ENCODE data around the gene TMEM163. TPM values are rescaled to one million over a fixed set of nuclear protein-coding genes. Genes with fewer than 3 reads are reported as not detected.

Gene TMEM163
- total and polyA plus RNA-seq, 2 experiments from 2014 or later, result 1.1 TPM

DNA sequence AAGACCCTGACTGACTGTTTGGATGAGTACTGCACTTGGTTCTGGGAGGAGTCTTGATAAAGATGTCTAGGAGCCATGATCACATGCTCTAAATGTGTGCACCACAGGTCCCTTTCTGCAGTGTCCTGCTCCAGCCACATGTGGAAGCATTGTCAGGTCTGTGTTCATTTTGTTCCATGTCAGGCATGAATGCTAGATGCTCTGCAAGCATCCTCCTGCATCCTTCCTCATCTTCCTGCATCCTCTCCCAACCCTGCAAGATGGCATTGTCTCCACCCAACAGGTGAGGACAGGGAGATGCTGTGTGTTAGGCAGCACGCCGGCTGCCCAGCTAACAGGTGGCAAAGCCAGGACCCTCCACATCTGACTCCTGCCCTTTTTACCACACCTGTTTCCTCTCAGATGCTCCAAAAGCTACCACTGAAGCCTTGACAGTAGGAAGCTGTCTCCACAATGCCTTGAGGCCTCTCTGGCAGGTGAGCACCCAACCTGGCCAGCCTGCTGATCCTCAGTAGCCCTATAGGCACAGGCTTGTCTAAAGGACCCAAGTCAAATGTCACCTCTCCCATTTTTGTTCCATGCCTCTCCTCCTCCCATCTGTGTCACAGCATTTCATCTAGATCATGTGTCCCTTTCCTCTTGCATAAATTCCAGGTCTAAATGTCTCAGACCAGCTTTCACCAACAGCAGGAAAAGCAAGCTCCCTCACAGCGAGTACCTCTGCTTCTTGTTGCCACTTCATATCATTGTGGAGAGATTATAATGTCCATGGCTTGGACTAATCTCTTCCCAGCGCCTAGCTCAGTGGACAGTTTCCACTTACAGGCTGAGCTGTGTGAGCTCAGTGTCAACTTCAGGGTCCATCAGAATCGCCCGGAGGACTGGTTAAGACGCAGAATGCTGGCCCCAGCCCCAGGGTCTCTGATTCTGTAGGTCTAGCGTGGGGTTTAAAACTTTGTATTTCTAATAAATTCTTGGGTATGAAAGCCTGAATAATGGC, 55.0 kb downstream of the TMEM163 start:
- H3K4me3 ChIP-seq, result no peak overlapping the region
- DNase-seq (ENCODE audit: low spot score), result no peak
- 90% methylated on average over 8 of the region's 8 CpGs for WGBS (ENCODE audit: low lambda C conversion rate, missing lambda C conversion rate)

GRCh38 chr2:134662751-134663150, 56.0 kb downstream of the TMEM163 start:
- Histone ChIP-seq H3K27me3 (no peaks in the 10 kb centered on the region), H3K4me3 (no peak overlapping the region), H3K4me1 (ENCODE audit: insufficient read depth) (no peaks in the 10 kb centered on the region), H4K20me1 (ENCODE audit: insufficient read depth, poor library complexity, severe bottlenecking) (no peaks in the 10 kb centered on the region), H3K4me2 (no peak overlapping the region), H3K9me2 (replicated peaks; ENCODE audit: insufficient read depth) (no peaks in the 10 kb centered on the region), H2AFZ (no peak overlapping the region), H3K9me3 (ENCODE audit: low read depth) (no peaks in the 10 kb centered on the region), H3K27ac (no peak overlapping the region), H3K36me3 (replicated peaks; ENCODE audit: insufficient read depth, low read depth) (no peaks in the 10 kb centered on the region), H3K79me2 (no peaks in the 10 kb centered on the region)
- TF ChIP-seq, protein P1, sequence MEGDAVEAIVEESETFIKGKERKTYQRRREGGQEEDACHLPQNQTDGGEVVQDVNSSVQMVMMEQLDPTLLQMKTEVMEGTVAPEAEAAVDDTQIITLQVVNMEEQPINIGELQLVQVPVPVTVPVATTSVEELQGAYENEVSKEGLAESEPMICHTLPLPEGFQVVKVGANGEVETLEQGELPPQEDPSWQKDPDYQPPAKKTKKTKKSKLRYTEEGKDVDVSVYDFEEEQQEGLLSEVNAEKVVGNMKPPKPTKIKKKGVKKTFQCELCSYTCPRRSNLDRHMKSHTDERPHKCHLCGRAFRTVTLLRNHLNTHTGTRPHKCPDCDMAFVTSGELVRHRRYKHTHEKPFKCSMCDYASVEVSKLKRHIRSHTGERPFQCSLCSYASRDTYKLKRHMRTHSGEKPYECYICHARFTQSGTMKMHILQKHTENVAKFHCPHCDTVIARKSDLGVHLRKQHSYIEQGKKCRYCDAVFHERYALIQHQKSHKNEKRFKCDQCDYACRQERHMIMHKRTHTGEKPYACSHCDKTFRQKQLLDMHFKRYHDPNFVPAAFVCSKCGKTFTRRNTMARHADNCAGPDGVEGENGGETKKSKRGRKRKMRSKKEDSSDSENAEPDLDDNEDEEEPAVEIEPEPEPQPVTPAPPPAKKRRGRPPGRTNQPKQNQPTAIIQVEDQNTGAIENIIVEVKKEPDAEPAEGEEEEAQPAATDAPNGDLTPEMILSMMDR (IDR thresholded peaks at IDR 0.05; ENCODE audit: poor library complexity), result no peak
- TF ChIP-seq EZH2phosphoT487 (IDR thresholded peaks at IDR 0.05; ENCODE audit: low read depth, severe bottlenecking, unreplicated experiment) (no peak), EZH2 (IDR thresholded peaks at IDR 0.05; ENCODE audit: borderline replicate concordance) (no peak)
- DNase-seq (ENCODE audit: low spot score), result no peak
- 90% methylated on average over 1 of the region's 1 CpG for WGBS (ENCODE audit: low lambda C conversion rate, missing lambda C conversion rate)

More for the DNA sequence above, 55.0 kb downstream of the TMEM163 start:
- Histone ChIP-seq H3K79me2 (no peaks in the 10 kb centered on the region), H4K20me1 (ENCODE audit: insufficient read depth, poor library complexity, severe bottlenecking) (no peaks in the 10 kb centered on the region), H3K27me3 (no peaks in the 10 kb centered on the region), H2AFZ (no peak overlapping the region), H3K27ac (no peak overlapping the region), H3K9me2 (replicated peaks; ENCODE audit: insufficient read depth) (no peaks in the 10 kb centered on the region), H3K4me1 (ENCODE audit: insufficient read depth) (no peaks in the 10 kb centered on the region), H3K36me3 (replicated peaks; ENCODE audit: insufficient read depth, low read depth) (no peaks in the 10 kb centered on the region), H3K4me2 (no peak overlapping the region), H3K9me3 (ENCODE audit: low read depth) (no peaks in the 10 kb centered on the region)
- TF ChIP-seq EZH2 (IDR thresholded peaks at IDR 0.05; ENCODE audit: borderline replicate concordance) (no peak), EZH2phosphoT487 (IDR thresholded peaks at IDR 0.05; ENCODE audit: low read depth, severe bottlenecking, unreplicated experiment) (no peak)
- TF ChIP-seq, protein P1 (IDR thresholded peaks at IDR 0.05; ENCODE audit: poor library complexity), result no peak

DNA sequence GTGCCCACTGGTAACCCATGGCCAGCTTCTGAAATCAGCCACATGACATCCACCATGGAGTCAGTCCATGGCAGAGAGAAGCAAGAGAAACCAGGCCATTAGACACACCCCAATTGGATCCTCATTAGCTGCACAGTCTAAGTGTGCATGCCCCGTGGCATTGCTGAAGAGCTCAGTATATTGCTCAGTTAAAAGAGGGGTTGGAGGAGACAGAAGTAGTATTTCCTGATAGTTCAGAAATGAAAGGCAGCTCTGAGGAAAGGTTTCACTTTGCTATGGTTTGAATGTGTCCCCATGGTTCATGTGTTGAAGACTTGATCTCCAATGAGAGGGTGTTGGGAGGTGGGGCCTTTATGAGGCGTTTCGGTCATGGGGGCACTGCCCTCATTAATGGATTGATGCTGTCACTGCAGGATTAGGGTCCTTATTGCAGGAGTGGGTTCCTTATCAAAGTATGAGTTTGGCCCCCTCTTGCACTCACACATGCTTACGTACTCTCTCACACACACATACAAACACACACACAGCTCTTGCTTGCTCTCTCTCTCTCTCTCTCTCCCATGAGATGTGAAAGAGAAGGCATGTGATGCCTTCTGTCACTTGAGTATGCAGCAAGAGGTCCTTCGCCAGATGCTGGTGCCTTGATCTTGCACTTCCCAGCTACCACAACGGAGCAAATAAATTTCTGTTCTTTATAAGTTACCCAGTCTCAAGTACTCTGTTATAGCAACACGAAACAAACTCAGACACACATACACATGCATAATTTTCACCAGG, 58.0 kb downstream of the TMEM163 start:
- no peak overlapping the region for H3K4me3 ChIP-seq
- H3K27ac ChIP-seq, result no peak overlapping the region
- no peak overlapping the region for H2AFZ ChIP-seq
- no peak for DNase-seq (ENCODE audit: low spot score)
- no peaks in the 10 kb centered on the region for H3K4me1 ChIP-seq (ENCODE audit: insufficient read depth)
- no peaks in the 10 kb centered on the region for H3K79me2 ChIP-seq
- H3K4me2 ChIP-seq, result no peak overlapping the region
- no peaks in the 10 kb centered on the region for H3K9me2 ChIP-seq (replicated peaks; ENCODE audit: insufficient read depth)
- no peaks in the 10 kb centered on the region for H4K20me1 ChIP-seq (ENCODE audit: insufficient read depth, poor library complexity, severe bottlenecking)
- TF ChIP-seq EZH2phosphoT487 (IDR thresholded peaks at IDR 0.05; ENCODE audit: low read depth, severe bottlenecking, unreplicated experiment) (no peak), EZH2 (IDR thresholded peaks at IDR 0.05; ENCODE audit: borderline replicate concordance) (no peak)
- TF ChIP-seq, protein P1 (IDR thresholded peaks at IDR 0.05; ENCODE audit: poor library complexity), result no peak
- WGBS (ENCODE audit: low lambda C conversion rate, missing lambda C conversion rate), result 89% methylated on average over 7 of the region's 7 CpGs
- no peaks in the 10 kb centered on the region for H3K9me3 ChIP-seq (ENCODE audit: low read depth)
- H3K36me3 ChIP-seq (replicated peaks; ENCODE audit: insufficient read depth, low read depth), result no peaks in the 10 kb centered on the region
- H3K27me3 ChIP-seq, result no peaks in the 10 kb centered on the region

All from hepatocyte (in vitro differentiated cells).